ENCODE results near the gene EFR3B. TPM values are rescaled to one million over a fixed set of nuclear protein-coding genes. Genes with fewer than 3 reads are reported as not detected.

Gene EFR3B
- total RNA-seq, 1 donor from 2014 or later: 0.07 TPM

DNA sequence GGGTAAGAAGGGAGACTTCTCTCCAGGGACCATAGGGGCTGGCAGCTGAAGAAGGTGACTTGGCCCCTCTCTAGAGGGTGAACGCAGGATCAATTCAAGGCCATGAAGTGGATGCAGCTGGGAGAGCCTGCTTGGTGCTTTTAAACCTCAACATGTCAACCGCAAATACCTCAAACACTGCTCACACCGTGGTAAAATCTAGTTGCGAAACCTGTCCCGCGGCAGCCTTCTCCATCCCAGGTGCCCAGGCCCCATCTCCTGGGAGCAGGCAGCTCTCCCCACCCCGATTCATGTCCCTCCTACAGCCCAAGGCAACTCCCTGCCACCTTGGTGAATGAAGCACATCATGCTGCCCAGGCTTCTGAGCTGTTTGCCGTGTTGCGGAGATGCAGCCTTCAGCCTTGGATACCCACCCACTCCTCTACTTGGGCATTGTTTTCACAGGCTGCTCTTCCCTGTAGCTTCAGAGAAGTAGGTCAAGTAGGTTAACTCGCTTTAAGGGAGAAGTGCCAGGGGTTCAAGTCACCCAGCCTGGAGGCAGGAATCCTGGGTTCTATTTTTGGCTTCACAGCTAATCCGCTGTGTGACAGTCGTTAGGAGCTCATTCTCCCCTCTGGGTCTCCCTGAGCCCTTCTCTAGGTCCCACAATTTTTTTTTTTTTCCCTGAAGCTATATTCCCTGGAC is 6.2 kb upstream of the EFR3B start:
- H3K4me3 Mint-ChIP-seq: no peak overlapping the region
- ChIA-PET CTCF (no interaction called here), POLR2A (no interaction called here)

DNA sequence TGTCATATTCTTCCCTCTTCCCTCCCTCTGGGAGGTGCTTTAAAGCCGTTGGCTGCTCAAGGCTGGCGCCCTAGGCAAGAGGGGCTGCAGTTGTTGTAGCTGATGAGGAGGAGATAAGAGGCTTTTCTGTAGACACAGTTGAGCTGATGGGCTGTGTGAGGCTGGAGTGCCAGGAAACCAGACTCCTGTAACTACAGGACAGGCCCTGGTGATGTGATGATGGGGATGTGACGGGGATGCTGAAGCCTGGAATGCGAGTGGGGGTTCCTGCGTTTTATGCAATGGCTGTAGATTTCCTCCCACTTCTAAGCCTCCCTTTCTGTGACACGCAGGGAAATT is 5.7 kb upstream of the EFR3B start:
- peaks cover 2% of the 10 kb centered on the region for H3K4me1 Mint-ChIP-seq
- H3K4me3 Mint-ChIP-seq: no peak overlapping the region
- intact Hi-C loops (cut with micrococcal nuclease): no loop called here
- H3K27me3 Mint-ChIP-seq: peaks cover 7% of the 10 kb centered on the region
- POLR2A ChIA-PET: no interaction called here
- ATAC-seq (ENCODE audit: low read depth) (no peak), DNase-seq (no peak)
- CTCF ChIA-PET: no interaction called here
- TF ChIP-seq, protein P1, sequence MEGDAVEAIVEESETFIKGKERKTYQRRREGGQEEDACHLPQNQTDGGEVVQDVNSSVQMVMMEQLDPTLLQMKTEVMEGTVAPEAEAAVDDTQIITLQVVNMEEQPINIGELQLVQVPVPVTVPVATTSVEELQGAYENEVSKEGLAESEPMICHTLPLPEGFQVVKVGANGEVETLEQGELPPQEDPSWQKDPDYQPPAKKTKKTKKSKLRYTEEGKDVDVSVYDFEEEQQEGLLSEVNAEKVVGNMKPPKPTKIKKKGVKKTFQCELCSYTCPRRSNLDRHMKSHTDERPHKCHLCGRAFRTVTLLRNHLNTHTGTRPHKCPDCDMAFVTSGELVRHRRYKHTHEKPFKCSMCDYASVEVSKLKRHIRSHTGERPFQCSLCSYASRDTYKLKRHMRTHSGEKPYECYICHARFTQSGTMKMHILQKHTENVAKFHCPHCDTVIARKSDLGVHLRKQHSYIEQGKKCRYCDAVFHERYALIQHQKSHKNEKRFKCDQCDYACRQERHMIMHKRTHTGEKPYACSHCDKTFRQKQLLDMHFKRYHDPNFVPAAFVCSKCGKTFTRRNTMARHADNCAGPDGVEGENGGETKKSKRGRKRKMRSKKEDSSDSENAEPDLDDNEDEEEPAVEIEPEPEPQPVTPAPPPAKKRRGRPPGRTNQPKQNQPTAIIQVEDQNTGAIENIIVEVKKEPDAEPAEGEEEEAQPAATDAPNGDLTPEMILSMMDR (IDR thresholded peaks at IDR 0.05): no peak
- no peaks in the 10 kb centered on the region for H3K36me3 Mint-ChIP-seq (ENCODE audit: low read depth)
- no peaks in the 10 kb centered on the region for H3K9me3 Mint-ChIP-seq
- H3K27ac Mint-ChIP-seq: no peak overlapping the region

More for the DNA sequence above, 6.2 kb upstream of the EFR3B start:
- Mint-ChIP-seq H3K36me3 (ENCODE audit: low read depth) (no peaks in the 10 kb centered on the region), H3K27ac (no peak overlapping the region), H3K4me1 (peaks cover 3% of the 10 kb centered on the region), H3K27me3 (peaks cover 3% of the 10 kb centered on the region), H3K9me3 (no peaks in the 10 kb centered on the region)
- DNase-seq (no peak), ATAC-seq (ENCODE audit: low read depth) (no peak)
- TF ChIP-seq, protein P1 (IDR thresholded peaks at IDR 0.05): no peak
- intact Hi-C loops (cut with micrococcal nuclease): no loop called here

DNA sequence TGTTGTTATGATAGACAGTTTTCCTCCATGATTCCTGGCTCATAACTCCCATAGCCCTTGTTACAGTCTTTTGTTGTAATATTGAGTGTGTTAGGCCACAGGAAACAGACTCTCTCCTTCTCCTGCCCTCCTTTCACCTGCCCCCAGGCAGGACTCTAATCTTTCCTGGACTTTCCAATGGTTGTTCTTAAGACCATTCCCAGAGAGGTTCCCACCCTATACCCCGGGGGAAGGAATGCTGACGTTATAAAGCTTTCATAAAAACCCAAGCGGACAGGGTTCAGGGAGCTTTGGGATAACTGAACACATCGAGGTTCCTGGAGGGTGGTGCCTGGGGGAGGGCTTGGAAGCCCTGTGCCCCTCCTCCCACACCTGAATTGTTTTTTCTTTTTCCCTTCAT is 2.8 kb upstream of the EFR3B start:
- no peaks in the 10 kb centered on the region for H3K36me3 Mint-ChIP-seq (ENCODE audit: low read depth)
- TF ChIP-seq, protein P1 (IDR thresholded peaks at IDR 0.05): no peak
- peaks cover 20% of the 10 kb centered on the region for H3K4me1 Mint-ChIP-seq
- peaks cover 24% of the 10 kb centered on the region for H3K27me3 Mint-ChIP-seq
- POLR2A ChIA-PET: interaction anchor here (0.6 to 0.7 kb wide), 2 partner anchors 10 to 127 kb away, joined by 6 read pairs; no protein-coding TSS in a partner anchor
- H3K4me3 Mint-ChIP-seq: no peak overlapping the region
- no peak for ATAC-seq (ENCODE audit: low read depth)
- no peaks in the 10 kb centered on the region for H3K9me3 Mint-ChIP-seq
- CTCF ChIA-PET: no interaction called here
- intact Hi-C loops (cut with micrococcal nuclease): no loop called here
- DNase-seq: no peak
- H3K27ac Mint-ChIP-seq: no peak overlapping the region

DNA sequence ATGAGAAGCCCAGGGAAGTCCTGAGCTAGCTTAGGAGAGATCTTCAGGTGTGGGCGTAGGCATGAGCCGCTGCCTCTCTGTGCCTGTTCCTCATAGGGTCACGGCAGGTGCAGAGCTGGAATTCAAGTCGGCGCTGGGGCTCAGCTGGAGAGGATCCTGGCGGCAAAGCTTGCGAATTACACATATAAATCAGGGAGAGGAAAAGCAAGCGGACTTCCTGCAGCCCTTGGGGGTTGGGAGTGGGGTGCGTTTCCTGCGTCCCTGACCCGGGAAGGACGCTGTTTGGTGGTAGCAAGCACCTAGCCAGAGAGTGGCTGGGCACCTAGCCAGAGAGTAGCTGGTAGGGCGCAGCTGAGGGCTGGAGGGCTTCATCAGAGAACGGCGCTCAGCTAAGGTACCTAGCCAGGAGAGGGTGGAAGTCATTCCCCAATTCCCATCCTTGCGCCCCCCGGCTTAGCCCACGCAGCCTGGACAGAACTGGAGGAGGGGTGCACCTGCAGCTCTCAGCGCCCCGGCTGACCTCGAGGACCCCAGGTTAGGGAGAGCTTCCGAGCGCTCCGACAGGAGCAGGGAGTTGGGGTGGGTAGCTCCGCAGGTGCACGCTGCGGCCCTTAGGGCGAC is 459 bp upstream of the EFR3B start:
- no peak for ATAC-seq (ENCODE audit: low read depth)
- intact Hi-C loops (cut with micrococcal nuclease): loop anchor here (5.0 to 10.0 kb wide), 3 partner anchors 154 to 833 kb away; partner anchors contain the start of gene ASXL2
- POLR2A ChIA-PET: interaction anchor here (0.5 to 0.6 kb wide), 2 partner anchors 212 to 717 kb away, joined by 3 to 14 read pairs; no protein-coding TSS in a partner anchor

More for the DNA sequence above, 459 bp upstream of the EFR3B start:
- Mint-ChIP-seq H3K27me3 (peaks cover 42% of the 10 kb centered on the region), H3K36me3 (ENCODE audit: low read depth) (no peaks in the 10 kb centered on the region), H3K4me1 (peaks cover 27% of the 10 kb centered on the region), H3K4me3 (peak overlapping the region; percentile 72), H3K9me3 (no peaks in the 10 kb centered on the region), H3K27ac (no peak overlapping the region)
- DNase-seq: peak; percentile 18
- TF ChIP-seq, protein P1 (IDR thresholded peaks at IDR 0.05): no peak
- CTCF ChIA-PET: no interaction called here
